IMR-90 (cell line): ENCODE data around the gene DPAGT1. TPM values are rescaled to one million over a fixed set of nuclear protein-coding genes. Genes with fewer than 3 reads are reported as not detected.

ENCODE experiments used
- ATAC-seq: fragments of 200-7000 bp; cut with Tn5 transposase; 2 replicates; pipeline ENCODE4 v1.9.1; 2020; ENCODE audit warnings: low read depth, mild to moderate bottlenecking, moderate library complexity
- BruUV-seq: library from RNA; stranded (reverse); fragments of 400-500 nt; replicated peaks from 2 replicates; lab custom pipeline; 2021; lab: Mats Ljungman, UMichigan
- CTCF ChIA-PET: fragments of 300-600 bp; formaldehyde crosslinking; extraction: SDS; loops from one replicate; lab custom pipeline; 2021; ENCODE audit warnings: antibody characterized with exemption; lab: Yijun Ruan, JAX
- POLR2A ChIA-PET: fragments of 300-600 bp; sonication (Branson Sonifier 250); formaldehyde crosslinking; loops from one replicate; lab custom pipeline; 2022; ENCODE audit warnings: antibody characterized with exemption; ENCODE audit not compliant: unreplicated experiment; lab: Charles Lee
- DNase-seq: peaks from one replicate; pipeline ENCODE4 v3.0.0; 2013
- H2AFZ ChIP-seq: replicated peaks from 2 replicates; pipeline ENCODE3; 2013; ENCODE audit warnings: low read length, mild to moderate bottlenecking; ENCODE audit not compliant: poor library complexity
- H2AK5ac ChIP-seq: 2 replicates; pipeline ENCODE4 v1.6.1; 2013; ENCODE audit warnings: low read depth, low read length, inconsistent platforms
- H2AK9ac ChIP-seq: replicated peaks from 2 replicates; pipeline ENCODE3; 2013; ENCODE audit warnings: mild to moderate bottlenecking, low read depth, low read length, moderate library complexity; ENCODE audit not compliant: poor library complexity
- H2BK120ac ChIP-seq: 2 replicates; pipeline ENCODE4 v1.6.1; 2013; ENCODE audit warnings: low read depth, low read length, inconsistent platforms
- H2BK15ac ChIP-seq: 3 replicates; pipeline ENCODE4 v1.6.1; 2013; ENCODE audit warnings: low read depth, low read length, inconsistent platforms
- H2BK20ac ChIP-seq: 2 replicates; pipeline ENCODE4 v1.6.1; 2013; ENCODE audit warnings: low read depth, mild to moderate bottlenecking, inconsistent platforms, low read length, moderate library complexity
- H2BK5ac ChIP-seq: 2 replicates; pipeline ENCODE4 v1.6.1; 2013; ENCODE audit warnings: mild to moderate bottlenecking, low read depth, low read length, inconsistent platforms; ENCODE audit not compliant: poor library complexity, severe bottlenecking
- H3K14ac ChIP-seq: replicated peaks from 2 replicates; pipeline ENCODE4 v1.6.1; 2013; ENCODE audit warnings: low read depth, low read length, inconsistent platforms
- H3K18ac ChIP-seq: 2 replicates; pipeline ENCODE4 v1.6.1; 2013; ENCODE audit warnings: low read depth, low read length, control low read depth
- H3K23ac ChIP-seq: 2 replicates; pipeline ENCODE4 v1.6.1; 2013; ENCODE audit warnings: low read depth, low read length, inconsistent platforms
- H3K27ac ChIP-seq: 2 replicates; pipeline ENCODE4 v1.5.1; 2013; ENCODE audit warnings: mild to moderate bottlenecking, control low read depth, low read length; ENCODE audit not compliant: insufficient read depth
- H3K27me3 ChIP-seq: 2 replicates; pipeline ENCODE4 v1.6.1; 2013; ENCODE audit warnings: low read length; ENCODE audit not compliant: control insufficient read depth, insufficient read depth
- H3K36me3 ChIP-seq: 2 replicates; pipeline ENCODE4 v1.6.1; 2013; ENCODE audit warnings: low read length, mixed read lengths; ENCODE audit not compliant: control insufficient read depth, insufficient read depth
- H3K4ac ChIP-seq: 2 replicates; pipeline ENCODE4 v1.6.1; 2013; ENCODE audit warnings: low read depth, low read length, inconsistent platforms
- H3K4me1 ChIP-seq: 2 replicates; pipeline ENCODE4 v1.6.1; 2013; ENCODE audit warnings: low read length, mixed read lengths; ENCODE audit not compliant: control insufficient read depth, insufficient read depth
- H3K4me2 ChIP-seq: 2 replicates; pipeline ENCODE4 v1.6.1; 2013; ENCODE audit warnings: low read depth, mild to moderate bottlenecking, control low read depth, low read length, moderate library complexity
- H3K4me3 ChIP-seq: 2 replicates; pipeline ENCODE4 v1.5.1; 2013; ENCODE audit warnings: low read depth, mild to moderate bottlenecking, control low read depth, low read length, moderate library complexity; ENCODE audit not compliant: insufficient read depth
- H3K56ac ChIP-seq: 2 replicates; pipeline ENCODE4 v1.6.1; 2013; ENCODE audit warnings: low read length, inconsistent platforms; ENCODE audit not compliant: insufficient read depth; ENCODE audit errors: extremely low read depth
- H3K79me1 ChIP-seq, 2 experiments: 2 replicates each; pipeline ENCODE4 v1.6.1; 2013; ENCODE audit warnings: low read length in 2 of 2, inconsistent platforms in 1 of 2, low read depth in 1 of 2
- H3K9ac ChIP-seq: 2 replicates; pipeline ENCODE4 v1.6.1; 2013; ENCODE audit warnings: low read depth, low read length, control low read depth
- H3K9me1 ChIP-seq: 2 replicates; pipeline ENCODE4 v1.6.1; 2013; ENCODE audit warnings: low read length, inconsistent platforms; ENCODE audit not compliant: insufficient read depth
- H3K9me3 ChIP-seq: 2 replicates; pipeline ENCODE4 v1.6.1; 2013; ENCODE audit warnings: low read length; ENCODE audit not compliant: control insufficient read depth, insufficient read depth
- H4K20me1 ChIP-seq: 2 replicates; pipeline ENCODE4 v1.6.1; 2013; ENCODE audit warnings: low read length, inconsistent platforms; ENCODE audit not compliant: insufficient read depth
- H4K5ac ChIP-seq: 2 replicates; pipeline ENCODE4 v1.6.1; 2013; ENCODE audit warnings: mild to moderate bottlenecking, low read depth, low read length, control low read depth
- H4K8ac ChIP-seq, 2 experiments: 2 replicates each; pipeline ENCODE4 v1.6.1; 2013; ENCODE audit warnings: low read depth in 2 of 2, low read length in 2 of 2, control low read depth in 1 of 2, inconsistent platforms in 1 of 2
- H4K91ac ChIP-seq: 2 replicates; pipeline ENCODE4 v1.6.1; 2013; ENCODE audit warnings: low read depth, low read length, inconsistent platforms; ENCODE audit not compliant: insufficient read depth
- MXI1 ChIP-seq: IDR thresholded peaks from 2 replicates; pipeline ENCODE4 v1.6.1; 2012; ENCODE audit warnings: low read depth, mild to moderate bottlenecking, low read length, moderate library complexity, borderline replicate concordance
- SMC3 ChIP-seq: fragments of 150-350 bp; IDR thresholded peaks from 2 replicates; pipeline ENCODE4 v1.6.1; 2016; ENCODE audit warnings: low read depth, mild to moderate bottlenecking, antibody characterized with exemption, low read length, moderate library complexity
- WGBS, 2 experiments: methylation state at CpG; one replicate each; pipeline versions ENCODE4 v1.1.5 to v1.1.7; 2013; ENCODE audit warnings: missing lambda C conversion rate in 2 of 2; ENCODE audit not compliant: insufficient read length in 1 of 2; ENCODE audit errors: extremely low coverage in 2 of 2; 5-methylcytosine and 5-hydroxymethylcytosine counted together
- dilution Hi-C: fragments of 300-500 bp; cut with HindIII; formaldehyde crosslinking; loops from one replicate; pipeline ENCODE4 v1.14.3; 2018; ENCODE audit warnings: low sequenced_read_pairs; ENCODE audit not compliant: unreplicated experiment
- in situ Hi-C: fragments of 300-500 bp; cut with MboI; formaldehyde crosslinking; loops from 3 replicates; pipeline ENCODE4 v1.14.3; 2019; ENCODE audit warnings: low sequenced_read_pairs, inconsistent platforms, mixed read lengths
- intact Hi-C: fragments of 100-400 bp; cut with micrococcal nuclease; formaldehyde crosslinking; loops from 2 replicates; pipeline ENCODE4 v1.10.0; 2022
- polyA plus RNA-seq, 3 experiments: library from polyadenylated mRNA; depleted of rRNA; stranded (reverse); fragments of >200 nt; gene quantifications; 2 replicates each; pipeline ENCODE4 v1.2.3, GENCODE V29; 2012; ENCODE audit warnings: low replicate concordance in 1 of 3
- total RNA-seq: library from RNA; depleted of rRNA; stranded (reverse); fragments of >200 nt; gene quantifications from 2 replicates; pipeline ENCODE4 v1.2.3, GENCODE V29; 2012

The DPAGT1 gene
- total and polyA plus RNA-seq, 2 of the 4 experiments (the other 2 are of a cell fraction) = 15.2 to 53.4 TPM

- CTCF ChIA-PET = no interaction called here
- intact Hi-C loops = no loop called here
Measured at GRCh38 chr11:119116235-119116594, 14.6 kb upstream of the DPAGT1 start.

More at GRCh38 chr11:119116235-119116594, 14.6 kb upstream of the DPAGT1 start:
- Histone ChIP-seq H3K4ac (no peak overlapping the region), H3K4me2 (no peak overlapping the region), H3K4me1 (no peaks in the 10 kb centered on the region; the same call in 1 of the 2 replicates), H3K27ac (no peak overlapping the region), H3K4me3 (no peak overlapping the region), H3K9me1 (peaks cover 4% of the 10 kb centered on the region; the same call in 1 of the 2 replicates), H3K36me3 (peaks cover 30% of the 10 kb centered on the region), H4K8ac (no peak overlapping the region), H3K23ac (no peak overlapping the region), H3K27me3 (no peaks in the 10 kb centered on the region), H2AFZ (no peak overlapping the region), H2AK9ac (no peak overlapping the region), H2BK5ac (no peak overlapping the region), H3K14ac (no peak overlapping the region), H2BK20ac (no peak overlapping the region), H4K5ac (no peak overlapping the region), H3K9me3 (no peaks in the 10 kb centered on the region), H4K20me1 (no peaks in the 10 kb centered on the region), H3K56ac (no peak overlapping the region), H4K91ac (no peak overlapping the region), H2BK15ac (no peak overlapping the region), H3K9ac (no peak overlapping the region), H2BK120ac (no peak overlapping the region), H2AK5ac (no peak overlapping the region), H3K79me1 (0 out of 4 replicates have a peak, but pooled peaks cover 0 to 7% of the 10 kb centered on the region in 2 experiments), H3K18ac (no peak overlapping the region)
- dilution Hi-C loops (no loop called here), in situ Hi-C loops (no loop called here)
- ATAC-seq = no peak
- TF ChIP-seq SMC3 (no peak), MXI1 (no peak)
- BruUV-seq = no TSS peak
- no peak for DNase-seq
- POLR2A ChIA-PET = no interaction called here
- WGBS, 2 experiments = no CpG with 5 or more reads among the region's 10 CpGs
